HG03469 (cell line): ENCODE results near the gene NSG2.

Source experiments
- ATAC-seq: cut with Tn5 transposase; IDR thresholded peaks from one replicate; pipeline ENCODE4 v1.9.1; 2021; ENCODE audit warnings: mild to moderate bottlenecking, moderate library complexity, moderate number of reproducible peaks; ENCODE audit not compliant: unreplicated experiment

Gene NSG2

GRCh38 chr5:174058433-174059122 lies 13.1 kb downstream of the NSG2 start:
- no peak for ATAC-seq

- ATAC-seq: no peak
Observed at GRCh38 chr5:174059247-174059646, 13.7 kb downstream of the NSG2 start.

- no peak for ATAC-seq
Observed at GRCh38 chr5:174063082-174063756, 17.7 kb downstream of the NSG2 start.

GRCh38 chr5:174064171-174064570 lies 18.7 kb downstream of the NSG2 start:
- no peak for ATAC-seq

- ATAC-seq: no peak
Observed at GRCh38 chr5:174065528-174066197, 20.2 kb downstream of the NSG2 start.

- no peak for ATAC-seq
Observed at GRCh38 chr5:174067499-174067898, 22.0 kb downstream of the NSG2 start.

- no peak for ATAC-seq
Observed at GRCh38 chr5:174071484-174071883, 26.0 kb downstream of the NSG2 start.

- no peak for ATAC-seq
Observed at GRCh38 chr5:174073122-174073660, 27.7 kb downstream of the NSG2 start.

- ATAC-seq: no peak
Observed at GRCh38 chr5:174074369-174074768, 28.9 kb downstream of the NSG2 start.

GRCh38 chr5:174078416-174078815 lies 32.9 kb downstream of the NSG2 start:
- no peak for ATAC-seq

GRCh38 chr5:174082286-174082685 lies 36.8 kb downstream of the NSG2 start:
- ATAC-seq: no peak

- no peak for ATAC-seq
Observed at GRCh38 chr5:174083056-174083827, 37.7 kb downstream of the NSG2 start.

GRCh38 chr5:174084691-174085154 lies 39.2 kb downstream of the NSG2 start:
- no peak for ATAC-seq

GRCh38 chr5:174086751-174087150 lies 41.2 kb downstream of the NSG2 start:
- no peak for ATAC-seq

- no peak for ATAC-seq
Observed at GRCh38 chr5:174087783-174088182, 42.3 kb downstream of the NSG2 start.

GRCh38 chr5:174090129-174090528 lies 44.6 kb downstream of the NSG2 start:
- no peak for ATAC-seq

- no peak for ATAC-seq
Observed at GRCh38 chr5:174093123-174093522, 47.6 kb downstream of the NSG2 start.

- ATAC-seq: no peak
Observed at GRCh38 chr5:174094857-174095606, 49.5 kb downstream of the NSG2 start.

- ATAC-seq: no peak
Observed at GRCh38 chr5:174096619-174097018, 51.1 kb downstream of the NSG2 start.

- ATAC-seq: no peak
Observed at GRCh38 chr5:174097486-174098185, 52.1 kb downstream of the NSG2 start.
